DOHH2 (cell line): ENCODE data around the gene AP2A1.

Experiments
- H3F3A ChIP-seq: fragments of 200-600 bp; sonication (generic), shearing (Covaris generic); 2 replicates; pipeline ENCODE4 v1.6.0; 2016; ENCODE audit warnings: antibody characterized with exemption, mild to moderate bottlenecking; ENCODE audit not compliant: control insufficient read depth, insufficient read depth
- H3K27ac ChIP-seq: fragments of 200-600 bp; sonication (generic); 2 replicates; pipeline ENCODE4 v1.5.1; 2014; ENCODE audit warnings: low read depth, mild to moderate bottlenecking, low read length, moderate library complexity
- H3K27me3 ChIP-seq: fragments of 200-600 bp; sonication (generic); 2 replicates; pipeline ENCODE4 v1.6.1; 2014; ENCODE audit warnings: mild to moderate bottlenecking, low read length, mixed read lengths; ENCODE audit not compliant: control insufficient read depth
- H3K36me3 ChIP-seq: fragments of 200-600 bp; sonication (generic); 2 replicates; pipeline ENCODE4 v1.6.1; 2014; ENCODE audit warnings: mild to moderate bottlenecking, low read length, moderate library complexity, mixed read lengths; ENCODE audit not compliant: control insufficient read depth
- H3K4me1 ChIP-seq: fragments of 200-600 bp; sonication (generic); 2 replicates; pipeline ENCODE4 v1.6.1; 2014; ENCODE audit warnings: mild to moderate bottlenecking, low read length, mixed read lengths; ENCODE audit not compliant: control insufficient read depth
- H3K4me2 ChIP-seq: fragments of 200-600 bp; sonication (generic); 2 replicates; pipeline ENCODE4 v1.6.0; 2014; ENCODE audit warnings: mild to moderate bottlenecking, low read length, moderate library complexity
- H3K4me3 ChIP-seq: fragments of 200-600 bp; sonication (generic); 2 replicates; pipeline ENCODE4 v1.5.1; 2014; ENCODE audit warnings: mild to moderate bottlenecking, low read length, mixed read lengths
- H3K79me2 ChIP-seq: fragments of 200-600 bp; sonication (generic); 2 replicates; pipeline ENCODE4 v1.6.1; 2014; ENCODE audit warnings: mild to moderate bottlenecking, low read length, mixed read lengths; ENCODE audit not compliant: control insufficient read depth
- H3K9me2 ChIP-seq: fragments of 200-600 bp; sonication (generic); replicated peaks from 2 replicates; pipeline ENCODE4 v1.6.1; 2014; ENCODE audit warnings: mild to moderate bottlenecking, low read length, mixed read lengths; ENCODE audit not compliant: control insufficient read depth
- H3K9me3 ChIP-seq: fragments of 200-600 bp; sonication (generic); 2 replicates; pipeline ENCODE4 v1.6.1; 2014; ENCODE audit warnings: antibody characterized with exemption, low read length, mixed read lengths; ENCODE audit not compliant: control insufficient read depth, insufficient read depth
- H4K20me1 ChIP-seq: fragments of 200-600 bp; sonication (generic); 2 replicates; pipeline ENCODE4 v1.6.0; 2014; ENCODE audit warnings: low read depth, mild to moderate bottlenecking, antibody characterized with exemption, low read length, moderate library complexity; ENCODE audit not compliant: control insufficient read depth, insufficient read depth
- EZH2phosphoT487 ChIP-seq: fragments of 200-600 bp; sonication (generic); IDR thresholded peaks from 2 replicates; pipeline ENCODE4 v1.6.1; 2017; ENCODE audit warnings: borderline replicate concordance, mild to moderate bottlenecking, antibody characterized with exemption, low read length, moderate library complexity, mixed read lengths
- TF ChIP-seq, protein P1 (sequence below): fragments of 200-600 bp; sonication (generic); IDR thresholded peaks from one replicate; pipeline ENCODE4 v1.5.1; 2014; ENCODE audit warnings: antibody characterized with exemption, mild to moderate bottlenecking, low read depth, low read length; ENCODE audit not compliant: poor library complexity, severe bottlenecking

AP2A1 gene

GRCh38 chr19:49775742-49776370 is 9.1 kb downstream of the AP2A1 start:
- H3K4me3 ChIP-seq, result no peak overlapping the region
- peaks cover 37% of the 10 kb centered on the region for H3K79me2 ChIP-seq
- no peak overlapping the region for H3K4me2 ChIP-seq
- H3K4me1 ChIP-seq, result peaks cover 24% of the 10 kb centered on the region
- H3K9me2 ChIP-seq, result no peaks in the 10 kb centered on the region
- H3K9me3 ChIP-seq, result no peaks in the 10 kb centered on the region
- TF ChIP-seq, protein P1, sequence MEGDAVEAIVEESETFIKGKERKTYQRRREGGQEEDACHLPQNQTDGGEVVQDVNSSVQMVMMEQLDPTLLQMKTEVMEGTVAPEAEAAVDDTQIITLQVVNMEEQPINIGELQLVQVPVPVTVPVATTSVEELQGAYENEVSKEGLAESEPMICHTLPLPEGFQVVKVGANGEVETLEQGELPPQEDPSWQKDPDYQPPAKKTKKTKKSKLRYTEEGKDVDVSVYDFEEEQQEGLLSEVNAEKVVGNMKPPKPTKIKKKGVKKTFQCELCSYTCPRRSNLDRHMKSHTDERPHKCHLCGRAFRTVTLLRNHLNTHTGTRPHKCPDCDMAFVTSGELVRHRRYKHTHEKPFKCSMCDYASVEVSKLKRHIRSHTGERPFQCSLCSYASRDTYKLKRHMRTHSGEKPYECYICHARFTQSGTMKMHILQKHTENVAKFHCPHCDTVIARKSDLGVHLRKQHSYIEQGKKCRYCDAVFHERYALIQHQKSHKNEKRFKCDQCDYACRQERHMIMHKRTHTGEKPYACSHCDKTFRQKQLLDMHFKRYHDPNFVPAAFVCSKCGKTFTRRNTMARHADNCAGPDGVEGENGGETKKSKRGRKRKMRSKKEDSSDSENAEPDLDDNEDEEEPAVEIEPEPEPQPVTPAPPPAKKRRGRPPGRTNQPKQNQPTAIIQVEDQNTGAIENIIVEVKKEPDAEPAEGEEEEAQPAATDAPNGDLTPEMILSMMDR, result no peak
- TF ChIP-seq EZH2phosphoT487, result no peak
- H3K36me3 ChIP-seq, result no peaks in the 10 kb centered on the region
- H3K27ac ChIP-seq, result no peak overlapping the region
- peaks cover 7% of the 10 kb centered on the region for H3F3A ChIP-seq
- H4K20me1 ChIP-seq, result no peaks in the 10 kb centered on the region
- H3K27me3 ChIP-seq, result no peaks in the 10 kb centered on the region

- H3K79me2 ChIP-seq, result peaks cover 38% of the 10 kb centered on the region
- TF ChIP-seq EZH2phosphoT487, result no peak
- TF ChIP-seq, protein P1, result no peak
- H3K4me1 ChIP-seq, result peaks cover 27% of the 10 kb centered on the region
- H3F3A ChIP-seq, result peaks cover 7% of the 10 kb centered on the region
- H4K20me1 ChIP-seq, result no peaks in the 10 kb centered on the region
- H3K4me2 ChIP-seq, result no peak overlapping the region
- no peaks in the 10 kb centered on the region for H3K9me2 ChIP-seq
- H3K4me3 ChIP-seq, result no peak overlapping the region
- H3K27ac ChIP-seq, result no peak overlapping the region
- no peaks in the 10 kb centered on the region for H3K9me3 ChIP-seq
- no peaks in the 10 kb centered on the region for H3K36me3 ChIP-seq
- no peaks in the 10 kb centered on the region for H3K27me3 ChIP-seq
Measured at GRCh38 chr19:49776371-49776764, 9.6 kb downstream of the AP2A1 start.

- peak overlapping the region; percentile 31 for H3K4me3 ChIP-seq
- peak overlapping the region; percentile 44 for H3K4me2 ChIP-seq
- H3K79me2 ChIP-seq, result peaks cover 18% of the 10 kb centered on the region
- peaks cover 27% of the 10 kb centered on the region for H3K4me1 ChIP-seq
- H3K36me3 ChIP-seq, result peaks cover 27% of the 10 kb centered on the region
- H3F3A ChIP-seq, result peaks cover 7% of the 10 kb centered on the region
- TF ChIP-seq EZH2phosphoT487, result no peak
- TF ChIP-seq, protein P1, result no peak
- no peaks in the 10 kb centered on the region for H3K9me3 ChIP-seq
- H3K9me2 ChIP-seq, result no peaks in the 10 kb centered on the region
- peak overlapping the region; percentile 38 for H3K27ac ChIP-seq
- no peaks in the 10 kb centered on the region for H3K27me3 ChIP-seq
- no peaks in the 10 kb centered on the region for H4K20me1 ChIP-seq
Measured at GRCh38 chr19:49779731-49780555, 13.1 kb downstream of the AP2A1 start.
